Type B pancreatic cell (in vitro differentiated cells): ENCODE measurements around the gene SLC23A2. TPM values are rescaled to one million over a fixed set of nuclear protein-coding genes. Genes with fewer than 3 reads are reported as not detected.

Source experiments
- DNase-seq: peaks from one replicate; pipeline ENCODE4 v3.0.0; 2021; ENCODE audit warnings: mixed read lengths; ENCODE audit not compliant: unreplicated experiment; ENCODE audit errors: extremely low spot score
- H3K27ac Mint-ChIP-seq: 2 replicates; pipeline ENCODE4 v1.8.0; 2021; ENCODE audit warnings: mild to moderate bottlenecking, mixed read lengths
- H3K27me3 Mint-ChIP-seq: 2 replicates; pipeline ENCODE4 v1.8.0; 2021; ENCODE audit warnings: mixed read lengths
- H3K36me3 Mint-ChIP-seq: 2 replicates; pipeline ENCODE4 v1.8.0; 2021; ENCODE audit warnings: mixed read lengths
- H3K4me1 Mint-ChIP-seq: one replicate; pipeline ENCODE4 v1.8.0; 2021; ENCODE audit warnings: mixed read lengths; ENCODE audit not compliant: unreplicated experiment
- H3K4me3 Mint-ChIP-seq: 2 replicates; pipeline ENCODE4 v1.8.0; 2021; ENCODE audit warnings: mild to moderate bottlenecking, mixed read lengths
- H3K9me3 Mint-ChIP-seq: 2 replicates; pipeline ENCODE4 v1.8.0; 2021; ENCODE audit warnings: mixed read lengths
- total RNA-seq: library from RNA; stranded (reverse); gene quantifications from 2 replicates; pipeline ENCODE4 v1.2.1, GENCODE V29; 2021; ENCODE audit warnings: low replicate concordance
- TF ChIP-seq, protein P1 (sequence below): fragments of 200-600 bp; sonication (generic); conservative IDR thresholded peaks from 2 replicates; pipeline ENCODE4 v1.5.0; 2021; ENCODE audit warnings: antibody characterized with exemption, mild to moderate bottlenecking

SLC23A2 gene
- total RNA-seq, 1 donor from 2014 or later: 19.6 TPM

DNA sequence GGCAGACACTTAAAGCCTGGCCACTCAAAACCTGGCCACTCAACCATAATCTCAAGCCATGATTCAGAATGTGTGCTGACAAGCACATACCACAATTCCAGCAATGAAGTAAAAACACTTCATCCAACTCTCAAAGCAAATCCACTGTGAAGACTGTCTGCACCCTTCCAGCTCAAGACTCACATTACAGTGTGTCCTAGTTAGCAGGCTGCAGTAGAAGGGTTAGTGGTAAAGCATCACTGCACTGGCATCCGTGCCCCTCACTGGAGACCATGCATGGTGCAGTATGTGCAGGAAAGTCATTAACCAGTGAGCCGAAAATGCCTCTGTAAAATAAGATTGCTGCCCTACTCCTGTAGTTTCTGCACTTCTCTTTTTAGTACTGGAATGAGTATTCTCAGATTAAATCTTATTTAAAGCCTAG is 43.4 kb downstream of the SLC23A2 start:
- H3K4me1 Mint-ChIP-seq: peaks cover 23% of the 10 kb centered on the region

DNA sequence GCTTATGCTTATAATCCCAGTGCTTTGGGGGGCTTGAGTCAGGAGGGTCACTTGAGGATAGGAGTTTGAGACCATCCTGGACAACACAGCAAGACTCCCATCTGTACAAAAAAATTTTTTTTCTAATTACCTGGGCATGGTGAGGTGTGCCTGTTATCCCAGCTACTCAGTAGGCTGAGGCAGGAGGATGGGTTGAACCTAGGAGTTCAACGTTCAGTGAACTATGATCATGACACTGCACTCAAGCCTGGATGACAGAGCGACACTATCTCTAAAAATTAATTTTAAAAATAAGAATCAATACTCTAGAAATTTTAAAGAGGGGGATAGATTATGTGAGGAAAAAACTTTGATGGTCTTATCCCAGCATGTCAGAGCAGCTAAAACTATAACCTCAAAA is 44.1 kb downstream of the SLC23A2 start:
- no peak for DNase-seq
- H3K4me1 Mint-ChIP-seq: peaks cover 20% of the 10 kb centered on the region
- peaks cover 3% of the 10 kb centered on the region for H3K9me3 Mint-ChIP-seq
- no peak overlapping the region for H3K4me3 Mint-ChIP-seq
- peaks cover under 1% of the 10 kb centered on the region for H3K36me3 Mint-ChIP-seq
- H3K27me3 Mint-ChIP-seq: no peaks in the 10 kb centered on the region
- no peak overlapping the region for H3K27ac Mint-ChIP-seq
- TF ChIP-seq, protein P1, sequence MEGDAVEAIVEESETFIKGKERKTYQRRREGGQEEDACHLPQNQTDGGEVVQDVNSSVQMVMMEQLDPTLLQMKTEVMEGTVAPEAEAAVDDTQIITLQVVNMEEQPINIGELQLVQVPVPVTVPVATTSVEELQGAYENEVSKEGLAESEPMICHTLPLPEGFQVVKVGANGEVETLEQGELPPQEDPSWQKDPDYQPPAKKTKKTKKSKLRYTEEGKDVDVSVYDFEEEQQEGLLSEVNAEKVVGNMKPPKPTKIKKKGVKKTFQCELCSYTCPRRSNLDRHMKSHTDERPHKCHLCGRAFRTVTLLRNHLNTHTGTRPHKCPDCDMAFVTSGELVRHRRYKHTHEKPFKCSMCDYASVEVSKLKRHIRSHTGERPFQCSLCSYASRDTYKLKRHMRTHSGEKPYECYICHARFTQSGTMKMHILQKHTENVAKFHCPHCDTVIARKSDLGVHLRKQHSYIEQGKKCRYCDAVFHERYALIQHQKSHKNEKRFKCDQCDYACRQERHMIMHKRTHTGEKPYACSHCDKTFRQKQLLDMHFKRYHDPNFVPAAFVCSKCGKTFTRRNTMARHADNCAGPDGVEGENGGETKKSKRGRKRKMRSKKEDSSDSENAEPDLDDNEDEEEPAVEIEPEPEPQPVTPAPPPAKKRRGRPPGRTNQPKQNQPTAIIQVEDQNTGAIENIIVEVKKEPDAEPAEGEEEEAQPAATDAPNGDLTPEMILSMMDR: no peak

More for the DNA sequence above, 43.4 kb downstream of the SLC23A2 start:
- Mint-ChIP-seq H3K4me3 (no peak overlapping the region), H3K9me3 (no peaks in the 10 kb centered on the region), H3K36me3 (peaks cover 3% of the 10 kb centered on the region), H3K27me3 (no peaks in the 10 kb centered on the region), H3K27ac (no peak overlapping the region)
- TF ChIP-seq, protein P1: no peak
- no peak for DNase-seq

DNA sequence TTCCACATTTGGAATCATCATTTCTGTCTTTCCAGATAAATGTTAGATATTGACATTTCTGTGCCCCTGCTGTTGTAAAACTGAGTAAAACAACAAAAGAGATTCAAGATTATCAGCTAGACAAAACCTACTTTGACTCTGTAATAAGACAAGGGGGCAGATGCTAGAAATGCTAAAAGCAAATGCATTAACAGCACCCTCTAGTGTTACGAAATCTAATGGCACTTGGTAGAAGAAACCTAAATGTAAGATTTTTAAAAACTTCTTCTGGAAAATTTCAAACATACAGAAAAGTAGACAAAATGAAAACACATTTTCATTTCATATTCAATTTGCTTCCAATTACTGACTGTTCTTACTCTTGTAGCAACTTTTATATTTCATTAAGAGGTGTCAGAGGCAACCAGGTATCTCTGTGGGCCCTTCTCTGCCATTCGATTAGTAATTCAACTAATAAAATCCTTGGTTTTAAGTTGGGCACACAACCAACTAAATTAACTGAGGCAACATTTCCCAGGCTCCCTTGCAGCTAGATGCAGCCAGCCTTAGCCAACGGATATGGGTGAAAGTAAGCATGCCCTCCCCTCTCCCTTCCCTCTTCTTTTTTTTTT is 45.0 kb downstream of the SLC23A2 start:
- Mint-ChIP-seq H3K9me3 (peaks cover 4% of the 10 kb centered on the region), H3K27me3 (no peaks in the 10 kb centered on the region), H3K27ac (no peak overlapping the region), H3K4me1 (peaks cover 14% of the 10 kb centered on the region), H3K36me3 (peaks cover under 1% of the 10 kb centered on the region), H3K4me3 (no peak overlapping the region)
- TF ChIP-seq, protein P1: peak; percentile 94
- DNase-seq: no peak

DNA sequence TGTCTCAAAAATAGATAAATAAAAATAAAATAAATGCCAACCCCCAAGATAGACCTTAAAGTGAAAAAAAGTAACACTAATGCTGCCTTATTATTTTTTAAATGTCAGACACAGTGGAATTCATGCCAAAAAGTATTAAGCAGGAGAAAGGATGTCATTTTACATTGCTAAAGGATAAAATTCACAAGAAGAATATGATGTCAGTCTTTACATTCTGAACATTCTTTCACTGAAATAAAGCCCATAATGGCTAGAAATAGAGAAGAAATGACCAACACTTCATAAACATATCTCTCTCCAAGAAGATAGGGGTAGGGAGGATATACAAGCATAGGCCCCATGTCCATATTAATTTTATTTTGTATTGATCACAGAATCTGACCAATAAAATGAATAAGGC is 47.4 kb downstream of the SLC23A2 start:
- no peak overlapping the region for H3K4me3 Mint-ChIP-seq
- TF ChIP-seq, protein P1: no peak
- H3K4me1 Mint-ChIP-seq: peaks cover 15% of the 10 kb centered on the region

DNA sequence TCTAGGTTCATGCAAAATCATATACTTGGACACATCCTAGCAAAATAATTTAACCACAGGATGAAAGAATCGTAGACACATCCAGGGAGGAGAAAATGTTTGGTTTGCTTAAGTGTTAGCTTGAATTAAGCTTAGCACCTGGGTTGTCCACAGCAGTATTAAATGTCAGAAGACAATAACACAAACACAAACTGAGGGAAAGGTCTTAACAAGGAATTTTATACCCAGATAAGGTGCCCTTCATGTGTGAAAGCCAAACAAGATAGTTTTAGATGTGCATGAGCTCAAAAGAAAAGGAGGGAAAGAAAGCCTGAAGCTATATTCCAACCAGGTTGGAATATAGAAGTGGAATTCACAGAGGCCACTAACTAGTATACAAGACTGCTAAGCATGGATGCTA is 49.1 kb downstream of the SLC23A2 start:
- Mint-ChIP-seq H3K4me1 (peaks cover 15% of the 10 kb centered on the region), H3K27ac (no peak overlapping the region), H3K36me3 (peaks cover 5% of the 10 kb centered on the region), H3K27me3 (no peaks in the 10 kb centered on the region), H3K9me3 (peaks cover 4% of the 10 kb centered on the region), H3K4me3 (no peak overlapping the region)
- DNase-seq: no peak
- TF ChIP-seq, protein P1: no peak

More for the DNA sequence above, 47.4 kb downstream of the SLC23A2 start:
- DNase-seq: no peak
- peaks cover 4% of the 10 kb centered on the region for H3K9me3 Mint-ChIP-seq
- H3K27me3 Mint-ChIP-seq: no peaks in the 10 kb centered on the region
- peaks cover 5% of the 10 kb centered on the region for H3K36me3 Mint-ChIP-seq
- no peak overlapping the region for H3K27ac Mint-ChIP-seq
